Osteoblast (primary cell): Measurements from ENCODE around the gene FAM50A. TPM values are rescaled to one million over a fixed set of nuclear protein-coding genes. Genes with fewer than 3 reads are reported as not detected.

Experiments used
- DNase-seq: peaks from one replicate; pipeline ENCODE4 v3.0.0; 2011; ENCODE audit warnings: low spot score, mixed read lengths; ENCODE audit not compliant: insufficient read length; ENCODE audit errors: missing footprints
- H2AFZ ChIP-seq: 2 replicates; pipeline ENCODE4 v1.6.0; 2011; ENCODE audit warnings: mild to moderate bottlenecking, low read length
- H3K27ac ChIP-seq: 2 replicates; pipeline ENCODE4 v1.5.1; 2011; ENCODE audit warnings: mild to moderate bottlenecking, low read depth, low read length, moderate library complexity
- H3K27me3 ChIP-seq: 2 replicates; pipeline ENCODE4 v1.6.0; 2012; ENCODE audit warnings: mild to moderate bottlenecking, control low read depth, inconsistent platforms, low read length, moderate library complexity; ENCODE audit not compliant: insufficient read depth
- H3K36me3 ChIP-seq: 2 replicates; pipeline ENCODE4 v1.5.1; 2011; ENCODE audit warnings: mild to moderate bottlenecking, low read length, control low read depth, moderate library complexity; ENCODE audit not compliant: insufficient read depth
- H3K4me1 ChIP-seq: 2 replicates; pipeline ENCODE4 v1.5.1; 2011; ENCODE audit warnings: mild to moderate bottlenecking, low read length, control low read depth, moderate library complexity; ENCODE audit not compliant: insufficient read depth
- H3K4me2 ChIP-seq: 2 replicates; pipeline ENCODE4 v1.6.0; 2011; ENCODE audit warnings: mild to moderate bottlenecking, low read length; ENCODE audit not compliant: insufficient read depth
- H3K4me3 ChIP-seq: fragments of 200-600 bp; sonication (generic); 3 replicates; pipeline ENCODE4 v1.5.1; 2012; ENCODE audit warnings: mild to moderate bottlenecking, low read length, inconsistent platforms; ENCODE audit not compliant: insufficient read depth
- H3K79me2 ChIP-seq: 2 replicates; pipeline ENCODE4 v1.6.0; 2012; ENCODE audit warnings: mild to moderate bottlenecking, low read length, control low read depth, inconsistent platforms; ENCODE audit not compliant: insufficient read depth
- H3K9me3 ChIP-seq: 2 replicates; pipeline ENCODE4 v1.5.1; 2011; ENCODE audit warnings: low read depth, low read length, control low read depth
- H4K20me1 ChIP-seq: 2 replicates; pipeline ENCODE4 v1.6.0; 2012; ENCODE audit warnings: mild to moderate bottlenecking, low read length, control low read depth; ENCODE audit not compliant: insufficient read depth
- total RNA-seq: library from RNA; depleted of rRNA; stranded (reverse); fragments of >200 nt; gene quantifications from 2 replicates; pipeline ENCODE4 v1.2.3, GENCODE V29; 2012
- TF ChIP-seq, protein P1 (sequence below): IDR thresholded peaks from 2 replicates; pipeline ENCODE4 v1.5.1; 2011; ENCODE audit warnings: mild to moderate bottlenecking, low read depth, low read length, moderate library complexity; ENCODE audit errors: extremely low read depth

The FAM50A gene
- total RNA-seq, 1 donor: 48.1 TPM

DNA sequence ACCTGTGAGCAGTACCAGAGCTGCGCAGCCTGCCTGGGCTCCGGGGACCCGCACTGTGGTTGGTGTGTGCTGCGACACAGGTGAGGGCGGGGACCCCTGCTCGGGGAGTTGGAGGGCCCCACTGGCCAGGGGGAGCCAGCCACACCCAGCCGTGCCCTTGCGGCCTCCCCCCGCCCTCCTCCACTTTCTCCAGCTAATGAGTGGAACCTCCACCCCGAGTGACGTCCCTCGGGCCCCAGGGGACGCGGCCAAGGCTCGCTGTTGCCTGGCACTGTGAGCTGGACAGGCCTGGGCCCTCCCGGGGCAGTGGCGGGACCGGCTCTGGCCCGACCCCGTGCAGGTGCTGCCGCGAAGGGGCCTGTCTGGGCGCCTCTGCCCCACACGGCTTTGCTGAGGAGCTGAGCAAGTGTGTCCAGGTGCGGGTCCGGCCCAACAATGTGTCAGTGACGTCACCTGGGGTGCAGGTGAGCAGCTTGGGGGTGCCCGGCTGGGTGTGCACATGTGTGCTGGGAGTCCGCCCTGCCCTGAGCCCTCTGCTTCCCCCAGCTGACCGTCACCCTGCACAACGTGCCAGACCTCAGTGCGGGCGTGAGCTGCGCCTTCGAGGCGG, 19.8 kb downstream of the FAM50A start:
- H3K36me3 ChIP-seq: peaks cover 30% of the 10 kb centered on the region
- H3K27ac ChIP-seq: no peak overlapping the region
- TF ChIP-seq, protein P1, sequence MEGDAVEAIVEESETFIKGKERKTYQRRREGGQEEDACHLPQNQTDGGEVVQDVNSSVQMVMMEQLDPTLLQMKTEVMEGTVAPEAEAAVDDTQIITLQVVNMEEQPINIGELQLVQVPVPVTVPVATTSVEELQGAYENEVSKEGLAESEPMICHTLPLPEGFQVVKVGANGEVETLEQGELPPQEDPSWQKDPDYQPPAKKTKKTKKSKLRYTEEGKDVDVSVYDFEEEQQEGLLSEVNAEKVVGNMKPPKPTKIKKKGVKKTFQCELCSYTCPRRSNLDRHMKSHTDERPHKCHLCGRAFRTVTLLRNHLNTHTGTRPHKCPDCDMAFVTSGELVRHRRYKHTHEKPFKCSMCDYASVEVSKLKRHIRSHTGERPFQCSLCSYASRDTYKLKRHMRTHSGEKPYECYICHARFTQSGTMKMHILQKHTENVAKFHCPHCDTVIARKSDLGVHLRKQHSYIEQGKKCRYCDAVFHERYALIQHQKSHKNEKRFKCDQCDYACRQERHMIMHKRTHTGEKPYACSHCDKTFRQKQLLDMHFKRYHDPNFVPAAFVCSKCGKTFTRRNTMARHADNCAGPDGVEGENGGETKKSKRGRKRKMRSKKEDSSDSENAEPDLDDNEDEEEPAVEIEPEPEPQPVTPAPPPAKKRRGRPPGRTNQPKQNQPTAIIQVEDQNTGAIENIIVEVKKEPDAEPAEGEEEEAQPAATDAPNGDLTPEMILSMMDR: no peak
- no peak for DNase-seq
- peaks cover 38% of the 10 kb centered on the region for H4K20me1 ChIP-seq
- no peaks in the 10 kb centered on the region for H3K27me3 ChIP-seq
- H3K4me1 ChIP-seq: peaks cover 4% of the 10 kb centered on the region
- no peak overlapping the region for H2AFZ ChIP-seq
- peaks cover 51% of the 10 kb centered on the region for H3K79me2 ChIP-seq
- H3K4me3 ChIP-seq: no peak overlapping the region
- H3K9me3 ChIP-seq: no peaks in the 10 kb centered on the region
- H3K4me2 ChIP-seq: no peak overlapping the region

DNA sequence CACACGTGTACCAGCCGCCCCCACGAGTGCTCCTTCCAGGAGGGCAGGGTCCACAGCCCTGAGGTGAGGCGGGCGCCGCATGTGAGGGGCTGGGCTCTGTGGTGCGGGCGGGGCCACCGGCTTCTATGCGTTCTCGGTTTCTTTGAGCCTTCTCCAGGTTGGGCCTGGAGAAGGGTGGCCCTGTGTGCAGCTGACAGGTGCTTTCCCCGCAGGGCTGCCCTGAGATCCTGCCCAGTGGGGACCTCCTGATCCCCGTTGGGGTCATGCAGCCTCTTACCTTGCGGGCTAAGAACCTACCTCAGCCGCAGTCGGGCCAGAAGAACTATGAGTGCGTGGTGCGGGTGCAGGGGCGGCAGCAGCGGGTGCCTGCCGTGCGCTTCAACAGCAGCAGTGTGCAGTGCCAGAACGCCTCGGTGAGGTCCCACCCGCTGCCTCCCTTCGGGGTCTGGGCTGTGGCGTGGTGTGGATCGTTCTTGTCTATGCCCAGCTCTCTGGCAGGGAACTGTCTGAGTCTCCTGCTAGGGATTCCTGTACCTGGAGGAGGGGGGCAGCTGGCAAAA, 20.9 kb downstream of the FAM50A start:
- no peak overlapping the region for H3K27ac ChIP-seq
- no peaks in the 10 kb centered on the region for H3K9me3 ChIP-seq
- peaks cover 36% of the 10 kb centered on the region for H4K20me1 ChIP-seq
- DNase-seq: no peak
- no peaks in the 10 kb centered on the region for H3K4me1 ChIP-seq
- TF ChIP-seq, protein P1: no peak
- H3K36me3 ChIP-seq: peaks cover 30% of the 10 kb centered on the region
- no peaks in the 10 kb centered on the region for H3K27me3 ChIP-seq
- H2AFZ ChIP-seq: no peak overlapping the region
- H3K4me2 ChIP-seq: no peak overlapping the region
- no peak overlapping the region for H3K4me3 ChIP-seq
- H3K79me2 ChIP-seq: peaks cover 41% of the 10 kb centered on the region

DNA sequence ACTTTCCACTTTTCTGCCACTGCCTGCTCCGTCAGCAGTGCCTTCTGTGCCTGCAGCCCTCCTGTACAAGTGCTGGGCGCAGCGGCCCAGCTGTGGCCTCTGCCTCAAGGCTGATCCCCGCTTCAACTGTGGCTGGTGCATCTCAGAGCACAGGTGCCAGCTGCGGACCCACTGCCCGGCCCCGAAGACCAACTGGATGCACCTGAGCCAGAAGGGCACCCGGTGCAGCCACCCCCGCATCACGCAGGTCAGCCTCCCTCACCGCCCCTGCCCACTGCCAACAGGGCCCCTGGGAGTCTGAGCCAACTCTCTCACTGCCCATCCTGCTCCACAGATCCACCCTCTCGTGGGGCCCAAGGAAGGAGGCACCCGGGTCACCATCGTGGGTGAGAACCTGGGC, 21.7 kb downstream of the FAM50A start:
- Histone ChIP-seq H4K20me1 (peaks cover 31% of the 10 kb centered on the region), H3K36me3 (peaks cover 32% of the 10 kb centered on the region)

DNA sequence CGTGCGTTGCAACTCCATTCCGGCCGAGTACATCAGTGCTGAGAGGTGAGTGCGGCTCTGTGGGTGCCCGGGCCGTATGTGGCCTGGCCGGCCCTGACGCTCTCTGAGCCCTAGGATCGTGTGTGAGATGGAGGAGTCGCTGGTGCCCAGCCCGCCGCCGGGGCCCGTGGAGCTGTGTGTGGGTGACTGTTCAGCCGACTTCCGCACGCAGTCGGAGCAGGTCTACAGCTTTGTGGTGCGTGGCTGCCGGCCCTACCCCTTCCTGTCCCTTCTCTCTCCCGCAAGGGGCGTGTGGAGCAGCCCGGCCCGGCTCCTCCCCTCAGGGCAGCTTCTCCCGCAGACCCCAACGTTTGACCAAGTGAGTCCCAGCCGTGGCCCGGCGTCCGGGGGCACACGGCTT, 22.1 kb downstream of the FAM50A start:
- Histone ChIP-seq H3K36me3 (peaks cover 30% of the 10 kb centered on the region), H3K4me3 (no peak overlapping the region), H3K27me3 (no peaks in the 10 kb centered on the region), H3K79me2 (peaks cover 29% of the 10 kb centered on the region), H3K27ac (no peak overlapping the region), H2AFZ (no peak overlapping the region), H3K4me2 (no peak overlapping the region), H3K4me1 (no peaks in the 10 kb centered on the region), H4K20me1 (peaks cover 27% of the 10 kb centered on the region), H3K9me3 (no peaks in the 10 kb centered on the region)
- TF ChIP-seq, protein P1: no peak
- DNase-seq: no peak

More for the DNA sequence above, 21.7 kb downstream of the FAM50A start:
- Histone ChIP-seq H3K4me2 (no peak overlapping the region), H3K9me3 (no peaks in the 10 kb centered on the region), H3K27me3 (no peaks in the 10 kb centered on the region), H3K4me3 (no peak overlapping the region), H2AFZ (no peak overlapping the region), H3K4me1 (no peaks in the 10 kb centered on the region), H3K27ac (no peak overlapping the region), H3K79me2 (peaks cover 33% of the 10 kb centered on the region)
- TF ChIP-seq, protein P1: no peak
- DNase-seq: no peak
